HG03108 (cell line): ENCODE results near the gene KRT36.
A peak's percentile ranks its signal among the peaks of the same experiment; 100 is the strongest.

Source experiments
- ATAC-seq: cut with Tn5 transposase; IDR thresholded peaks from one replicate; pipeline ENCODE4 v1.9.1; 2021; ENCODE audit warnings: moderate library complexity; ENCODE audit not compliant: unreplicated experiment

Gene KRT36

DNA sequence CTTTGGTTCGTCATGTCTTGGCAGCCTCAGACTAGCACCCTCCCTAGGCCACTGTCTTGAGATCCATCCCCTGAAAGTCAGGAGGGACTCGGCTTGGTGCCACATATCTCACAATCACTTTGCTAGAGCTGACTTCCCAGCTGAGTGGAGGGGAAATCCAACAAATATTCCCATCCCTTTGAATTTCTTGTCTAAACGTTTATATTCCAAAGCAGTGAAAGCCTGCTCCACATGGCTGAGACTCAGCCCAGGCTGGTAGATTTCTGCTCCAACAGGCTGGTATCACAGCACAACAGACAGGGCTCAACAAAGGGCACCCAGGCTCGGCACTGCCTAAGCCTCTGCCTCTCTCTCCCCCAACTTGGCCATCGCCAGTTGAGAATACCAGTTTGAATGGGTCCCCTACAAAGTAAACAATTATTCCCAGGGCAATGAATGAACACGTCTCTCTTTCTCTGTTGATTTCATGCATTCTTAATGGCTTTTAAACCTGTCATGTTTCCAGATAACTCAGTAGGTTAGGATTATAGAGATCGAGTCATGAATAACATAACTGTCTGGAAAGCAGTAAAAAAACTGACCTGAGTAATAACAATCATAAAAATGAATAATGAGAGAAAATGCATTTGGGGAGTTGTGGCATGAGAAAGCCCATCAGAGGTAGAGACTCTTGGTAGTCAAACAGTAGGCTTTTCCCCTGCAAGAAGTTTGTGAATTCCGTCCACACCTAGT lies 14.7 kb upstream of the KRT36 start:
- ATAC-seq, result no peak

DNA sequence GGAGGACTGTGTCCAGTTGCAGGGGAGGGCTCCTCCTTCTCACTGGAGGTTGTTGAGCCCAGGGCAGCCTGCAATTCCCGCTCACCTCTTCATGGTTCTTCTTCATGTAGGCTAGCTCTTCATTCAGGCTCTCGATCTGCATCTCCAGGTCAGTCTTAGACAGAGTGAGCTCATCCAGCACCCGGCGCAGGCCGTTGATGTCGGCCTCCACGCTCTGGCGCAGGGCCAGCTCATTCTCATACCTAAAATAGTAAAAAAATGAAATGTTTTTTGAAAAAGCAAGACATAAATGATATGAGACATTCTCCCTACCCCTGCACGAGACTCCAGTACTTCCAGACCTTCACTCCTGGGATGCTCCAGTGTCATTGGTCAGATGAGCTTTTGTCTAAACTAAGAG lies 13.5 kb upstream of the KRT36 start:
- no peak for ATAC-seq

DNA sequence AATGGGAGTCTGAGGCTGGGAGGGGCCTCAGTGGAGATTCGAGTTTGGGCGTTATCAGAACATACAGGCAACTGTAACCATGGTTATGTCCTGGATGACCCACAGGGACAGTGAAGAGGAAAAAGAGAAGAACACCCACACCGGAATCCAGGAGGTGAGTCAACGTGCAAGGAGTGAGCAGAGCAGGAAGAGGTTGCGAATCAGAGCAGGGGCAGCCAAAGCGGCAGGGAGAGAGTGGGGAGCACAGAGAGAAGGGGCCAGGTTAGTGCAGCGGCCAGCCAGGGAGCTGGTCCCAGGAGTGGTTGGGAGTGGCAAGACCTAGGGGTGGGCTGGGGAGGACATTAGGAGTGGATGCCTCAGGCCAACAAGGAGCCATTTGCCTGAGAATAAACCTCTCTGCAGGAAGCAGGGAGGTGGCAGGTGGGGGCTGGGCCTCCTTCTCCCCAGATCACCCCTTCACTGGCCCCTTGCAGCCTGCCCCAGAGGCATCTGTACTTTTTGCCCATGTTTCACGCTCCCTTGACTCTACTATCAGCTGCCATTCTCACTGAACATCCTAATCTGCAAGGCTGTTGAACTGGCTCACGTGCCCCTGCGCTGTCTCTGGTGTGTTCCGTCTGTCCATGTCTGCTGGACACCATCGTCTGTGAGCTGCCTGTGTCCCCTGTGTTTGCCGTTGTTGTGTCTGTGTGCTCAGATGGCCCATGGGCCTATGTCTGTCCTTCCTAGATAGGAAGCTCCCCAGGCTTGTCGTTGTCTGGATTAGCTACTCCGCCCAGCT lies 10.6 kb upstream of the KRT36 start:
- no peak for ATAC-seq

DNA sequence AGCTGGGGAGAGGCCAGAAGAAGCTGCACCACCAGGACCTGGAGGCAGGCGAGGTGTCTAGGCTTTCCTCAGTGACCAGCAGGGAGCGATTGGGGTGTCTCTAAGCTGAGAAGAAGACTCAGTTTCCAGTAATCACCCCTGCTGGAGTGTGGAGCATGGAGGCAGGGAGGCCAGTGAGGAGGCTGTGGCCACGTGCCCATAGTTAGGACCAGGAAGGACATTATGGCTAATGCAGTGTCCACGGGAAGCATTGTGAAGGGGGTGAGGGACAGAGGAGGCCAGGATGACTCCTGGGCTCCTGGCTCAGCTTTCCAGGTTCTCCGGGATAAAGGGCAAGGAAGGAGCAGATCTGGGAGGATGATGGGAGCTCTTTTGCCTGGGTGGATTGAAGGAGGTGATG lies 10.0 kb upstream of the KRT36 start:
- ATAC-seq, result no peak

DNA sequence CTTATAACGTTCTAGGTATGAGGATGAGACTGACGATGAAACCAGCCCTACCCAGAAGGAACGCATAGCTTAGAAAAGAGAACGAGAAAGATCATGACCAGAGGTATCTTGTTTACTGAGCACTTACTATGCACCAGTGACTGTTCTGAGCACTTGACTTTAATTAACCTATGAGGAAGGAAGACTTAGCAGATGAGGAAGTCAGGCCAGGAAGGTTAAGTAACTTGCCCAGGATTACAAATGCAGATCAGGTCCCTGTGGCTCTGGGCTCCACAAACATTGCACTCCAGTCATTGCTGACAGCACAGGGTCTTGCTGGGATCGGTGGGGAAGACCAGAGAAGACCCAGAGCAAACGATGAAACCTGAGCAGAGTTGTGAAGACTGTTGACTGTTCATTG lies 8.6 kb upstream of the KRT36 start:
- ATAC-seq, result no peak

DNA sequence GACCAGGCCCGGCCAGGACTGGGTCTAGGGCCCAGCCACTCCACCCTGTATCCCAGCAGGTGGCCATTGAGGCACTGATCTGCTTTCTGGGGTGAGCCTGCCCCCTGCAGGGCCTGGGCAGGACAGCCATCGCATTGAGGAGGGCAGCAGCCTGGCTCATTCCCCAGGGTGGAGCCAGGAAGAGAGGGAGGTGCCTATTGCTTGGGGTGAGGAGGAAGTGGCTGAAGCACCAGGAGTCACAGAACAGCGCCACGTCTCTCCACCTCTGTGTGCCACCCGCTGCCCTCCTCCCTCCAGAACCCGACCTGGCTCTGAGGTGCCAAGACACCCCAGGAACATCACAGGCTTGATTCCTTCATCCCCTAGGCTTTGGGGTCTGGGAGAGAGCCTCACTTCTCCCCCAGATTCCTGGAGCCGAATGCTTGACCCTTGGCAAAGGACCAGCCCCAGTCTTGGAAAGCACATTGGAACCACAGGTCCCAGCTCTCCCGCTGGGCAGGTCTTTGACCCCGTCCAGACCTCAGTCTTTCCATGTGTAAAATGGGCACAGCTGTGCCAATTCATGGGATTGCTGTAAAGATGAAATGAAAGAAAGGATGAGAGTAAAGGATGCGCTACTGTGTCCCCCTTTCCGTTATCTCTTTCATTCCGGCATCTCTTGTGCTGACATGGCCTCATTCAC lies 7.2 kb upstream of the KRT36 start:
- peak; percentile 84 for ATAC-seq

DNA sequence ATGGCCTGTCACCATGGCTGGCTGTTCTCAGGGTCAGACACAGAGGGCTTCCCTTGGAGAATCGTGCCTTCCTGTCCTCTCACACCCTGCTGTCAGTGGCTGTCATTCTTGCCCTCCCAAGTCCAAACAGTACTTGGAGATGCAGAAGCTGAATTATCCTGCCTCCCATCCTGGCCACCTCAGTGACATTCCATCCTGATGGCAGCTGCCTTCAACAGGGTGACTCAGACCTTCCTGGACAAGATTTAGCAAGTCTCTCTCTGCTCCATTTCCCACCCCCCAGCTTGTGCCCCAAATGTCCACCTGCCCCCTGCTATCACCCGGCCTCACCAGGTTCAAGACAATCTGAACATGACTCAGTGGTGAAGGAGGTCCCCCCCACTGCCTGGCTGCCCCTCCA lies 4.8 kb upstream of the KRT36 start:
- no peak for ATAC-seq

DNA sequence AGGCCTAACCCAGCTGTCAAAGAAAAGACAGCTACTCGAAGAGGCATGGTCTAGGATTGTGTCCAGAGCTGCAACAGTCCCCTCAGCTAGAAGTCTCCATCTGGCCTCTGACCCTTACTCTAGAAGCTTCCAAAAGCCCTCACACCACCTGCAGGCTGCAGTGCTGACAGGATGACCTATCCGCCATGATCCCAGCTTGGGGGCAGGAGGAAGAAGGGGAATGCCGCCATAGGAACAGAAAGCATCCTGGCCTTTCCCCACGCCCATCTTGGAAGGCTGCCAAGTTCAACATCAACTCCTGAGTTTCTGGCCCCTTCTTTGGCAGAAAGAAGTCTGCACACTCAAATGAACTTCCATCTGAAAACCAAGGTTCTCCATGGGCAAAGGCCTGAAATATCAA lies 3.1 kb upstream of the KRT36 start:
- no peak for ATAC-seq

DNA sequence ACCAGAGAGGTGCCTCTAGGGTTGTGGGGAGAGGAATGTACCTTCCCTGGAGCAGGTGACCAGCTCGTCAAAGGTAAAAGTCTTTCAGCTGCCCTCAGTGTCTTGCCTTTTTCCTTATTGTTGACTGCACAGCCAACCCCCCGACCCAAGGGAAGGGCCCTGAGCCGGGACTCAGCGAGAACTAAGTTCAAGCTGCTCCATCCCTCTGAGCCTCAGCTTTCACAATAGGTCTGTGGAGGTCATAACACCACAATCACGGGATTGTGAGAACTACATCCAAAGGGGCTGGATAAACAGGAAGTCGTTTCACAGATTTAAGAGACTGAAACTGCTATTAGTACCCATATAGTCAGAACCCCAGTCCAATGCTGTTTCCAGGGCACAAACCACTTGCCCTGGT lies 2.6 kb upstream of the KRT36 start:
- ATAC-seq, result no peak

DNA sequence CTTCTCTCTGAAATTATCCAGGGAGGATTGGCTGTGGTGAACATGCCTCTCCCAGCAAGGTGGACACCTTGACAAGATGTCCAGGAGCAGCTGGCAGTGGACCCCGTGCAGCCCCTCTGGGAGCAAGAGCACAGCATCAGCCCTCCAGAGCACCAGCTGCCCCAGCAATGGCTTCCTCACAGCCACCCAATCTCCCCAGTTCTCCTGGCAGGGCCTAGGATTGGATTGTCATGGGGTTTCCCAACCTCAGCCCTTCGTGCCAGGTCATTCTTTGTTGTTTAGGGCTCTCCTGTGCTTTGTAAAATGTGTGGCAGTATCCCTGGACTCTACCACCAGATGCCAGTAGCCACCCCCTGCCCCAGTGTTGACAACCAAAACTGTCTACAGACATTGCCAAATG lies 1.8 kb upstream of the KRT36 start:
- no peak for ATAC-seq

DNA sequence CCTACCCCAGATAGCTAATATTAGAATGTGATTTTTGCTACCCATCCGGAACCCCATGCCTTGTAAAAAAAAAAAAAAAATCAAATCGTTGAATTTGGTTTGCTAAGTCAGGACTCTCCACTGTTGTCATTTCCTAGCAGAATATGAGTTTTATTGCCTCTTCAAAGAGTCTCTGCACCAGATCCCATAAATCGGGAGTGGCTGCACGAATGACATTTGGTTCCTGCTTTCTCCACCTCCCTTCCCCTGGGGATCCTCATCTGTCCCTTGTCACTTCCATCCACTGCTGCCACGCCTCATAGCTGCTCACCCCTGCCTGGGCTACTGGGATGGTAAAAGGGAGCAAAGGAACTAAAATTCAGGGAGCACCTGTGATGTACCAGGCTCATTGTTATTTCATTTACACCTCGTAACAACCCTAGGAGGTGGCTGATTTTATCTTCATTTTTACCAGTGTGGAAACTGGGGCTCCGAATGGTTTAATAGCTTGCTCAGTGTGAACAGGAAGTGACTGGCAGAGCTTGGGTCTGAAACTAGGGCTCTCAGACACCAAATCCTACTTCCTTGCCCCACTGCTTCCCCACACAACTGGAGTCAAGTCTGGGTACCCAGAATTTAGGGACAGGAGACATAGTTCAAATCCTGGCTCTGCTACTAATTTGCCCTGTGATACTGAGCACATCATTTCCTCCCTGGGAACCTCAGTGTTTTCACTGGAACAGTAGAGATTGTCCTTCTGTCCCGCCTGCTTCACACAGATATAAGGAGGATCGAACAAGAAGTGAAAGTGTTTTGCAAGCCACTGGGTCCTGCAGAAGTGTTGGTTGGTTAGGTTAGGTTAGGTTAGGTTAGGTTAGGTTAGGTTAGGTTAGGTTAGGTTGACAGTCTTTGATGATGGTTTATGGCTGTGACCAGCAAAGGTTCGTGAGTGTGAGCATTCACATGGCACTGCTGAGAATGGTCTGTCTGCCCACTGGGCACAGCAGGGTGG lies 585 bp upstream of the KRT36 start:
- no peak for ATAC-seq

DNA sequence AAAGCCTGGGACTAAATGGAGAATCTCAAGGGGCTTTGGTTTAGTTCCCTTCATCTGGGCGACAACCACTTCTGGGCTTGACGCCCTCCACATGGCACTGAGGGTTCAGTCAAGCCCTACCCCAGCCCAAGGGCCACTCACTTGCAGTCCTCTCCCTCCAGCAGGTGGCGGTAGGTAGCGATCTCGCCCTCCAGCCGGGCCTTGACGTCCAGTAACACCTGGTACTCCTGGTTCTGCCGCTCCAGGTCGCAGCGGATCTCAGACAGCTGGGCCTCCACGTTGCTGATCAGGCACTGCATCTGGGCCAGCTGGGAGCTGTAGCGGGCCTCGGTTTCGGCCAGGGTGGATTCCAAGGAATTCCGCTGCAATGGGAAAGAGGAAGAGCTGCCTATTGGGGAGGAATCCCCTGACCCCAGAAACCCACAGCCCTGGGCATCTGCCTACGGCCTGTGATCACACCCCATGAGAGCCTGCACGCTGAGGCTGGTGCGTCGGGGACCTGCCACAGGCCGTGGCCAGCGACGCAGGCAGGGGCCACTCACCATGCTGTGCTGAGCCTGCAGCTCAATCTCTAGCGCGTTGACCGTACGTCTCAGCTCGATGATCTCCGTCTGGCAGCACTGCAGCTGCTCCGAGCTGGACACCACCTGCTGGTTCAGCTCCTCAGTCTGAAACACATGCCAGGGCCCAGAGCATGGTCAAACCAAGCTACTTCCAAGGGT lies 2.7 kb downstream of the KRT36 start:
- no peak for ATAC-seq

DNA sequence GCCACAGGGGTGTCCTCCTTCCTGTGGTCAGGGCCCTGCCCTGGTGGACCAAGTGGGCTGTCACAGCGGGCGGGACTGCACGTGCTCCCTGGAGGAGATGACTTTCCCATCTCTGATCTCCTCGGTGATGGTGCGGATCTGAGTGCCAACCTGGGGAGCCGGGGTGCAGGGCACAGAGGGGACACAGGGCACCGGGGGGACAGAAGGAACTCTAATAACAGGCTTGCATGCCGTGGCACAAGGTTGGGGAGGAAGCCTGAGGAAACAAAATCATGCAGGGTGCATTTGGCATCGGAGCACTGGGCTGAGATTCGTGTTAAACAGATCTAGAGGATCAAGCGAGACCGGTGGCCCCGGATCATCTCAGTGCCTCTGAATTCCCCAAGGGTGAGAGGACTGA lies 3.4 kb downstream of the KRT36 start:
- no peak for ATAC-seq

DNA sequence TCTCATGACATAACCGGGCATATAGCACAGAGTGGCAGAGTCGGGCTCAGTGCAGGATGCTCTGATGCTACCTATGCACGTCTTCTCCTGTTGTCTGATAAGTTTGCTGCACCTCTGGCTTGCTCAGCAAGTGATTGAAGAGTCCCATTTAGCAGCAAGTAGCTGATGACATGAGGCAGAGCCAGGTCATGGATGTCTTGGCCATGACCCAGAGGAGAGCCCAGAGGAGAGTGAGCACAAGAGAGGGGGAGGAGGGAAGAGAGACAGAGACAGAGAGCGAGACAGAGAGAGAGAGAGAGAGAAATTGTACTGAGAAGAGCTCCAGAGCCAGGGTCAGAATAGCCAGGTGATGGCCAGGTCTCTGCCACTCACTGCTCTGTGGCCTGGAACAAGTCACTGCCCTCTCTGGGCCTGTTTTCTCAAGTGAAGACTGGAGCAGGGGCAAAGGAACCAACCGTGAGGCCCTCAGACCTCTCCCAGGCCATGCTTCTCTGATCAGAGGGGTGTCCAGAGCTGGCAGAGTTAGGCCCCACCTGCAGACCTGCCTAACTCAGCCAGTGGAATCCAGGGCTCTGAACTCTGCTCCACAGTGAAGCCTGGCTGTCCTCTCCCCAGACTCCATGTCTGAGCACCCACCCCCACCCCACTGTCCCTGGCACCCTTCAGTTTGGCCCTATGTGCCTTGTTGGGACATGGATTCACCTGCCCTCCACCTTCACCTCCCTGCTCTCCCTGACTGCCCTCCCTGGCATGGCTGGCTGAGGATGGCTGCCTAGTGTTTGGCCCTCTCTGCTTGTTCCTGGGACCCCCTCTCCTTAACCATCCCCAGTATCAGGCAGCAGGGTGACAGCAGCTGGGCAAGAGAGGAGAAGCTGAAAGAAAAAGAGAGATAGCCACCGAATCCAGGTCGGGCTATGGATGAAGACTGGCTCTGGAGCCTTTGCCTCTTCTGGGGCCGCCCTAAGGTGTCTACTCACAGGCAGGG lies 4.5 kb downstream of the KRT36 start:
- no peak for ATAC-seq

DNA sequence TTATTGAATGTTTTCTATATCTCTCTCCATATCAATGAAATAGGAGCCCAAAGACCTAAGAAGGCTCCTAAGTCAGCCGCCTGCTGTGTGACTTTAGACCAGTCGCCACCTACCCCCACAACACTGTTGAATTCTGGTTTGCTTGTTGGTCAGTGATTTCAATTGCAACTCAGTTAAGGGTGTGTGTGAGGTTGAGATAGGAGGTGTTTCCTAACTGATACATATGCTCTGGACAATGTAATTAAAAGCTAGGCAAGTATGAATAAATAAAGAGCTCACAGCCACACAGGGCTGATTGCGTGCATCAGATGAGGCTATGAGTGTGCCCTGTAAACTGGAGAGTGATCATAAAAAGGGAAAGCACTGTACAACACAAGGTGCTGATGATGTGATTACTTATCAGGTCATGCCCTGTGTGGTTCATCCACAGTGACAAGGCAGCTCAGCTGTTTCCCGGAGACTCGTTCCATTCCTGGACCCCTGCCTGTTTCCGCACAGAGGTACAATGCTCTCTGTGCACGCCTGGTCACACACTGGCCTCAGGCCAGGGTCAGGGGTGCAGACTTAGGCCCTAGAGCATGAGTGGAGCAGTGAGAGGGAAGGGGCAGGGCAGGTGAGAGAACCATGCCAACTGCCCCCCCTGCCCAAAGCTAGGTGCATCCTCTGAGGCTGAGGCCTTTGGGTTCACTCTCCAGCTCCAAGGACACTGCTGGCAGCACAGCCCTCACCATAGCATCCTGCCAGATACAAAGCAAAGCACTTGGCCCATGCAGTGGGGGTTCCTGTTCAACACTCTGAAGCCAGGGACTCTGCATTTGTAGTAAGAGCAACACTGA lies 5.5 kb downstream of the KRT36 start:
- ATAC-seq, result no peak

DNA sequence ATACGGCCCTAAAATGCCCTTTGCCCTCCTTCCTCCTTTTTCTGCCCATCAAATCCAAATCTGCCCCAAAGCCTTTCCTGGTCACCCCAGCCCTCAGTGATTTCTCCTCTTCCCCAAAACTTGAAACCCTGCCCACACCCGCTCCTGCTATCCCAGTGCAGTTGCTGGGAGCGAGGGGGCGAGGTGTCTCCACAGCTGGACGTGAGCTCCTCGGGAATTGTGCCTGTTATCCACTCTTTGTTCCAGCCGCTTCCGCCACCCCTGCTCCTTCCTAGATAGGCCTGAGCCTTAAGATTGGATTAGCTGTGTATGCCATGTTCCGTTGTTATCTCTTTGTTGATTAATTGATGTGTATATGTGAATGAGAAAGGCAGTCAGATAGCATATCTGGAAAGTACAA lies 6.2 kb downstream of the KRT36 start:
- ATAC-seq, result no peak

DNA sequence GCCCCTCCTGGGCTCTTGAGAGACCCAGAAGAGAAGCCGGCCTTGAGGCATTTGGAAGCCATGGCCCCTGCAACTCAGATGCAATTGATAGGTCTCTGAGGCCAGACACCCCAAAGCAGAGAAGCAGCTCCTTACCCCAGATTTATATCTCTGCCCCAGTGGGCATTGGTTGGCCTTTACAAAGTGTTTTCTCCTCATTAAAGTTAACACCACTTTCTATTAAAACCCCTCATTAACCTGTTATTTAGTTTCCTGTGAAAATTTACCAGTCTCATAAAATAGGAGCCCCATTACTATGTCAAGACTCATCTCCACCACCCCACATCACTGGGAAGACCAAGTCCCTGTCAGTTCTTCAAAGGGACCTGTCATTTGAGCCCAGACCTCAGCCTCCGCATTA lies 8.7 kb downstream of the KRT36 start, which contains the start of gene KRT35:
Gene KRT35, minus strand, starts transcription at position 116 of the 400 bp plus-strand sequence. Its CDS starts 54 bp downstream, at position 62.
- no peak for ATAC-seq

DNA sequence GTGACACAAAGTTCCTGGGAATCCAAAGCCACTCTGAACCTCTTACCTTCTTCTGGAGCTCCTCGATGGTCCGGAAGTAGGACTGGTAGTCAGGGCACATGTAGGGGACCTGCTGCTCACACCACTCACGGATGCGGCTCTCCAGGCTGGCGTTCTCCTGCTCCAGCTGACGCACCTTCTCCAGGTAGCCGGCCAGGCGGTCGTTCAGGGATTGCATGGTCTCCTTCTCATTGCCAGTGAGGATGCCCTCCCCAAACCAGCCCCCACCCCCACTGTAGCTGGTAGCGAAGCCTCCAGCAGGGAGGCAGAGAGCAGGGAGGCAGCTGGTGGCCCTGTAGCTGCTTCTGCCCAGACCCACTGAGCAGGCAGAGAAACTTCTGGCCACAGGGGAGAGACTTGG lies 9.1 kb downstream of the KRT36 start:
- ATAC-seq, result no peak
